SK-N-SH treated with all-trans-retinoic acid at 6 μM for 48 hours (cell line): ENCODE results near the gene ABCC9.
"Not testable (repeated sequence)": the region's sequence is repeated elsewhere in the genome, so short reads cannot be mapped to it uniquely, and the experiment has no call there.

Source experiments
- ATAC-seq: fragments of 200-7000 bp; cut with Tn5 transposase; 3 replicates; pipeline ENCODE4 v1.9.1; 2020; ENCODE audit warnings: mild to moderate bottlenecking, moderate library complexity
- ARNTL ChIP-seq: fragments of 450-650 bp; formaldehyde crosslinking; IDR thresholded peaks from 2 replicates; pipeline ENCODE4 v1.5.0; 2020; ENCODE audit warnings: low read depth, mild to moderate bottlenecking, moderate library complexity, borderline replicate concordance
- BACH2 ChIP-seq: fragments of 250-450 bp; sonication (Bioruptor Pico); IDR thresholded peaks from 2 replicates; pipeline ENCODE4 v1.9.0; 2021; ENCODE audit warnings: mild to moderate bottlenecking, borderline replicate concordance
- CSDC2 ChIP-seq: fragments of 250-450 bp; sonication (Bioruptor Pico); IDR thresholded peaks from 2 replicates; pipeline ENCODE4 v1.5.0; 2020; ENCODE audit warnings: mild to moderate bottlenecking, moderate library complexity
- ESRRG ChIP-seq: fragments of 250-450 bp; sonication (Bioruptor Pico); IDR thresholded peaks from 2 replicates; pipeline ENCODE4 v1.6.1; 2021; ENCODE audit warnings: mild to moderate bottlenecking
- GLIS3 ChIP-seq: fragments of 250-450 bp; sonication (Bioruptor Pico); IDR thresholded peaks from 2 replicates; pipeline ENCODE4 v1.5.0; 2020; ENCODE audit warnings: mild to moderate bottlenecking, moderate library complexity
- ISL1 ChIP-seq: fragments of 250-450 bp; sonication (Bioruptor Pico); IDR thresholded peaks from 2 replicates; pipeline ENCODE4 v2.1.2; 2022; ENCODE audit warnings: mild to moderate bottlenecking, moderate library complexity
- OSR1 ChIP-seq: fragments of 250-450 bp; sonication (Bioruptor Pico); IDR thresholded peaks from 2 replicates; pipeline ENCODE4 v1.8.0; 2022; ENCODE audit warnings: moderate library complexity, mild to moderate bottlenecking, inconsistent platforms
- PPARA ChIP-seq: fragments of 250-450 bp; sonication (Bioruptor Pico); IDR thresholded peaks from 2 replicates; pipeline ENCODE4 v1.5.0; 2020; ENCODE audit warnings: mild to moderate bottlenecking, borderline replicate concordance
- RARB ChIP-seq: fragments of 250-450 bp; sonication (Bioruptor Pico); IDR thresholded peaks from 2 replicates; pipeline ENCODE4 v1.8.0; 2021; ENCODE audit warnings: mild to moderate bottlenecking, moderate library complexity
- SNAI2 ChIP-seq: fragments of 250-450 bp; sonication (Bioruptor Pico); IDR thresholded peaks from 2 replicates; pipeline ENCODE4 v1.5.0; 2020; ENCODE audit warnings: mild to moderate bottlenecking, moderate library complexity
- TCF4 ChIP-seq: fragments of 250-450 bp; sonication (Bioruptor Pico); IDR thresholded peaks from 2 replicates; pipeline ENCODE4 v1.8.0; 2021; ENCODE audit warnings: mild to moderate bottlenecking, moderate library complexity, borderline replicate concordance
- TOX ChIP-seq: fragments of 250-450 bp; sonication (Bioruptor Pico); IDR thresholded peaks from 2 replicates; pipeline ENCODE4 v1.8.0; 2021; ENCODE audit warnings: mild to moderate bottlenecking, moderate library complexity, borderline replicate concordance
- ZC3H10 ChIP-seq: fragments of 250-450 bp; sonication (Bioruptor Pico); IDR thresholded peaks from 2 replicates; pipeline ENCODE4 v1.5.1; 2021; ENCODE audit warnings: mild to moderate bottlenecking, moderate library complexity
- ZFP30 ChIP-seq: fragments of 450-650 bp; formaldehyde crosslinking; IDR thresholded peaks from 2 replicates; pipeline ENCODE4 v1.5.0; 2022; ENCODE audit warnings: mild to moderate bottlenecking, moderate library complexity
- ZNF565 ChIP-seq: fragments of 450-650 bp; formaldehyde crosslinking; conservative IDR thresholded peaks from 2 replicates; pipeline ENCODE4 v1.5.0; 2020; ENCODE audit warnings: low read depth, mild to moderate bottlenecking, moderate library complexity
- ZNF70 ChIP-seq: fragments of 450-650 bp; formaldehyde crosslinking; IDR thresholded peaks from 2 replicates; pipeline ENCODE4 v1.5.0; 2020; ENCODE audit warnings: mild to moderate bottlenecking, moderate library complexity
- ZNF8 ChIP-seq: fragments of 450-650 bp; formaldehyde crosslinking; IDR thresholded peaks from 2 replicates; pipeline ENCODE4 v1.5.0; 2020; ENCODE audit warnings: mild to moderate bottlenecking, moderate library complexity
- TF ChIP-seq, protein P1 (sequence below): fragments of 250-450 bp; sonication (Bioruptor Pico); IDR thresholded peaks from 2 replicates; pipeline ENCODE4 v1.5.1; 2021; ENCODE audit warnings: mild to moderate bottlenecking, moderate library complexity
- TF ChIP-seq, protein P2 (sequence below): fragments of 250-450 bp; sonication (Bioruptor Pico); IDR thresholded peaks from 2 replicates; pipeline ENCODE4 v1.8.0; 2020; ENCODE audit warnings: mild to moderate bottlenecking, moderate library complexity, borderline replicate concordance
- TF ChIP-seq, protein P3 (sequence below): fragments of 250-450 bp; sonication (Bioruptor Pico); IDR thresholded peaks from 2 replicates; pipeline ENCODE4 v1.8.0; 2021; ENCODE audit warnings: low read depth, mild to moderate bottlenecking, moderate library complexity, borderline replicate concordance

The ABCC9 gene

DNA sequence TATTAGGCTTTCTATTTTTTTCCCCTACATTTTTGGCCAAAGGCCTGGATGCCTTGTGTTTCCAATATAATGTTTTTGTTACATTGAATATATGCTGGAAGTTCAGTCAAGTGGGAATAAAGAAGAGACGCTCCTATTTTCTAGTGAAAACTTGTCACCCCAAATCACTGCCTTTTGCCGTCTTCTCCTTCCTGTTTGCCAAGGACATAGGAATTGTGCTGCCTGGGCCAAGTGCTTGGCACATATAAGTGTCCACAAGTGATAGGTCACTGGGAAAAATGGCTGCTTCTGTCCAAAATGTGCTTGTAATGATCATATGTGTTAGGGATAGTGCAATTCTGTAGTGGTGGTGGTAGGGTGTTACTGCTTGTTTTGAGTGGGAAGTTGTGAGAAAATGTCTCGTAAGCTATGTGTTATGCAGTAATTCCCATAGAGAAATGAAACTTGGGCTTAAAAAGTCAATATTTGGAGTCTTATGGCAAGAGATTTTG is 155.1 kb downstream of the ABCC9 start (continued):
- TF ChIP-seq, protein P1, sequence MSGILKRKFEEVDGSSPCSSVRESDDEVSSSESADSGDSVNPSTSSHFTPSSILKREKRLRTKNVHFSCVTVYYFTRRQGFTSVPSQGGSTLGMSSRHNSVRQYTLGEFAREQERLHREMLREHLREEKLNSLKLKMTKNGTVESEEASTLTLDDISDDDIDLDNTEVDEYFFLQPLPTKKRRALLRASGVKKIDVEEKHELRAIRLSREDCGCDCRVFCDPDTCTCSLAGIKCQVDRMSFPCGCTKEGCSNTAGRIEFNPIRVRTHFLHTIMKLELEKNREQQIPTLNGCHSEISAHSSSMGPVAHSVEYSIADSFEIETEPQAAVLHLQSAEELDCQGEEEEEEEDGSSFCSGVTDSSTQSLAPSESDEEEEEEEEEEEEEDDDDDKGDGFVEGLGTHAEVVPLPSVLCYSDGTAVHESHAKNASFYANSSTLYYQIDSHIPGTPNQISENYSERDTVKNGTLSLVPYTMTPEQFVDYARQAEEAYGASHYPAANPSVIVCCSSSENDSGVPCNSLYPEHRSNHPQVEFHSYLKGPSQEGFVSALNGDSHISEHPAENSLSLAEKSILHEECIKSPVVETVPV = no peak

DNA sequence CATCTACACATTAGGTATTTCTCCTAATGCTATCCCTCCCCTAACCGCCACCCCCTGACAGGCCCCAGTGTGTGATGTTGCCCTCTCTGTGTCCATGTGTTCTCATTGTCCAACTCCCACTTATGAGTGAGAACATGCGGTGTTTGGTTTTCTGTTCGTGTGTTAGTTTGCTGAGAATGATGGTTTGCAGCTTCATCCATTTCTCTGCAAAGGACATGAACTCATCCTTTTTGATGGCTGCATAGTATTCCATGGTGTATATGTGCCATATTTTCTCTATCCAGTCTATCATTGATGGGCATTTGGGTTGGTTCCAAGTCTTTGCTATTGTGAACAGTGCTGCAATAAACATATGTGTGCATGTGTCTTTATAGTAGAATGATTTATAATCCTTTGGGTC is 158.5 kb downstream of the ABCC9 start:
- ATAC-seq = not testable (repeated sequence)

DNA sequence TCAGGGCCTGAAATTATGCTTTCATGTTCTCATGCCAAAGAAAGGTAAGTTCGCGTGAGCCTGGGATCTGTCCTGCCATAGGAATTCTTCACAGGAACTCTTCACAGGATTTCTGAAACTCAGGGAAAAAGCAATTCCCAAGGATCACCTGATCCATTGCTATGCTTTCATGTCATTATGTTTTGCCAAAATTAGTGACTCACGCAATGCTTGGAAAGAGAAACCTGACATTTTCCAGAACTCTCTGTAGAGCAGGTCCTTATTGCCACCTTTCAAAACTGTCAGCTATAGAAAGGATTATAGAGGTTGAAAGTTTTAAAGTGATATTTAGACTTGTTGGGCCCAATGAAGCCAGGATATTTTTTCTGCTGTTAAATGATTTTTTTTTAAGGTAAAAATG is 160.4 kb downstream of the ABCC9 start:
- no peak for TF ChIP-seq RARB (CRISPR knock-in tag)
- TF ChIP-seq, protein P2, sequence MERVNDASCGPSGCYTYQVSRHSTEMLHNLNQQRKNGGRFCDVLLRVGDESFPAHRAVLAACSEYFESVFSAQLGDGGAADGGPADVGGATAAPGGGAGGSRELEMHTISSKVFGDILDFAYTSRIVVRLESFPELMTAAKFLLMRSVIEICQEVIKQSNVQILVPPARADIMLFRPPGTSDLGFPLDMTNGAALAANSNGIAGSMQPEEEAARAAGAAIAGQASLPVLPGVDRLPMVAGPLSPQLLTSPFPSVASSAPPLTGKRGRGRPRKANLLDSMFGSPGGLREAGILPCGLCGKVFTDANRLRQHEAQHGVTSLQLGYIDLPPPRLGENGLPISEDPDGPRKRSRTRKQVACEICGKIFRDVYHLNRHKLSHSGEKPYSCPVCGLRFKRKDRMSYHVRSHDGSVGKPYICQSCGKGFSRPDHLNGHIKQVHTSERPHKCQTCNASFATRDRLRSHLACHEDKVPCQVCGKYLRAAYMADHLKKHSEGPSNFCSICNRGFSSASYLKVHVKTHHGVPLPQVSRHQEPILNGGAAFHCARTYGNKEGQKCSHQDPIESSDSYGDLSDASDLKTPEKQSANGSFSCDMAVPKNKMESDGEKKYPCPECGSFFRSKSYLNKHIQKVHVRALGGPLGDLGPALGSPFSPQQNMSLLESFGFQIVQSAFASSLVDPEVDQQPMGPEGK (CRISPR knock-in tag) = no peak
- TF ChIP-seq GLIS3 (CRISPR knock-in tag) = no peak
- TF ChIP-seq TOX (CRISPR knock-in tag) = no peak
- no peak for ATAC-seq

DNA sequence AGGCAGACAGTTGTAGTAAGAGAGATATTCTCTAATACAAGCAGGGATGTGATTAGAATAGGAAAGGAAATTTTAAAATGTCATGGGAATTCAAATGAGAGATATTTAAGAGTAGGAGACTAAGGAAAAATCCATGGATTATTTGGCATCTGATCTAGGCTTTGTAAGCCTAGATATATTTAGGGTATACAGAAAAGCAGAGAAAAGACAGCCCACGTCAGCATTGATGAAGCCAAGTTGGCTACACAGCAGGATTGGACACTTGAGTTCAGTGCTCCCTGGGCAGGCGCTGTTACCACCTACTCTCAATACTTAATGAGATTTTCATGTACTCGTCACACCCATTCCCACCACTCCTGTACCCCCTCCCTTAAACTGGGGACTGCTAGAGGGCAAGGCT is 165.1 kb downstream of the ABCC9 start:
- TF ChIP-seq, protein P1 = no peak
- TF ChIP-seq GLIS3 (CRISPR knock-in tag) = no peak
- no peak for TF ChIP-seq ISL1
- TF ChIP-seq ESRRG (CRISPR knock-in tag) = no peak
- TF ChIP-seq ARNTL = no peak
- TF ChIP-seq, protein P3, sequence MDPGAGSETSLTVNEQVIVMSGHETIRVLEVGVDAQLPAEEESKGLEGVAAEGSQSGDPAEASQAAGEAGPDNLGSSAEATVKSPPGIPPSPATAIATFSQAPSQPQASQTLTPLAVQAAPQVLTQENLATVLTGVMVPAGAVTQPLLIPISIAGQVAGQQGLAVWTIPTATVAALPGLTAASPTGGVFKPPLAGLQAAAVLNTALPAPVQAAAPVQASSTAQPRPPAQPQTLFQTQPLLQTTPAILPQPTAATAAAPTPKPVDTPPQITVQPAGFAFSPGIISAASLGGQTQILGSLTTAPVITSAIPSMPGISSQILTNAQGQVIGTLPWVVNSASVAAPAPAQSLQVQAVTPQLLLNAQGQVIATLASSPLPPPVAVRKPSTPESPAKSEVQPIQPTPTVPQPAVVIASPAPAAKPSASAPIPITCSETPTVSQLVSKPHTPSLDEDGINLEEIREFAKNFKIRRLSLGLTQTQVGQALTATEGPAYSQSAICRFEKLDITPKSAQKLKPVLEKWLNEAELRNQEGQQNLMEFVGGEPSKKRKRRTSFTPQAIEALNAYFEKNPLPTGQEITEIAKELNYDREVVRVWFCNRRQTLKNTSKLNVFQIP = no peak
- no peak for TF ChIP-seq ZC3H10 (CRISPR knock-in tag)
- no peak for TF ChIP-seq ZNF8 (CRISPR knock-in tag)
- no peak for TF ChIP-seq ZNF565 (CRISPR knock-in tag)
- TF ChIP-seq CSDC2 (CRISPR knock-in tag) = no peak
- TF ChIP-seq RARB (CRISPR knock-in tag) = no peak
- no peak for TF ChIP-seq TCF4 (CRISPR knock-in tag)
- no peak for TF ChIP-seq PPARA (CRISPR knock-in tag)
- no peak for TF ChIP-seq ZFP30 (CRISPR knock-in tag)
- no peak for TF ChIP-seq OSR1 (CRISPR knock-in tag)
- TF ChIP-seq, protein P2 (CRISPR knock-in tag) = no peak
- no peak for TF ChIP-seq BACH2 (CRISPR knock-in tag)
- no peak for TF ChIP-seq TOX (CRISPR knock-in tag)
- TF ChIP-seq SNAI2 = no peak
- no peak for TF ChIP-seq ZNF70 (CRISPR knock-in tag)
- no peak for ATAC-seq
